HL-60/S4 (cell line): Measurements from ENCODE around the gene OR8U1.
"Not testable (repeated sequence)": the region's sequence is repeated elsewhere in the genome, so short reads cannot be mapped to it uniquely, and the experiment has no call there.

Source experiments
- in situ Hi-C: fragments of 300-500 bp; cut with MboI; formaldehyde crosslinking; loops from 2 replicates; pipeline ENCODE4 v1.14.3; 2022; ENCODE audit warnings: low sequenced_read_pairs

Gene OR8U1

DNA sequence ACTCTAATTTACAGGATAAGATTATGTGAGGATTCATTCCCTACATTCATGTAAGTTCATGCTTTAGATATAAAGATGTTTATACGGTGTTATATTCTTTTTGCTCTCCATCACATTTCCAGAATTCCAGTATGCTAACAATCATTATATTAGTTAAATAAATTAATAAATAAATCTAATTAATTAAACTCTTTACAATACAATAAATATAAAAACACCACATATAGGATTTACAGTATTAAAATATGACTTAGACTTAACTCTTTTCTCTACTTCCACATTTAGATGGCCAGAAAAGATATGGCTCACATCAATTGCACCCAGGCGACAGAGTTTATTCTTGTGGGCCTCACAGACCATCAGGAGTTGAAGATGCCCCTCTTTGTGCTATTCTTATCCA is at the start of gene OR8U1:
Gene OR8U1, plus strand, starts transcription at position 301 of the 400 bp plus-strand sequence. Its CDS starts 0 bp downstream, at position 301.
- in situ Hi-C loops: no loop called here

DNA sequence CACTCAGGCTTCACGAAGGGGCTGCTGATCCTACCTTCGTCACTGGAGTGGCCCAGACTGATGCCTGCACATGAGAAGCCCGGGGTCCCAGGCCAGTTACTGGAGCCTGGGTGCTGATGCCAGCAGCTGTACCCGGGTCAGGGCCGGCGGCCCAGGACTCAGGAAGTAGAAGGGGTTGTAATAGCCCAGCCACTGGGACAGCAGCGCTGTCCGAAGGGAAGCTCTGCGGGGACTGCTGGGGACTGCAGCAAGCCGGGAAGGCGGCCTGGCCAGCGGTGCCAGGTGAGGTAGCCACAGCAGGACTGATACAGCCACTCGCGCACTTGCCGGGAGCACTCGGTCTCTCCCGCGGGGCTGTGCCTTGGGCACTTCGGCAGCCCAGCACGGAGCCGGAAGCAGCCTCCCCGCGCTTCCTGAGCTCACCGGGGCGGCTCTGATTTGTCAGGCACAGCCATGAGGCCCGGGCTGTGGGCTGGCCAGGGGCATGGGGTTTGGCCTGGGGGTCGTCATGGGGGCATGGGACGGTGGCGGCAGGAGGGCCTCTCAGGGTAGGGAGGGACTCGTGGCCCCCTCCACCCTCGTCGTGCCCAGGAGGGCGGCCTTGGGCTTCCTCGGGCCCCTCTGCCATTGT is 43.4 kb upstream of the OR8U1 start:
- in situ Hi-C loops: no loop called here

DNA sequence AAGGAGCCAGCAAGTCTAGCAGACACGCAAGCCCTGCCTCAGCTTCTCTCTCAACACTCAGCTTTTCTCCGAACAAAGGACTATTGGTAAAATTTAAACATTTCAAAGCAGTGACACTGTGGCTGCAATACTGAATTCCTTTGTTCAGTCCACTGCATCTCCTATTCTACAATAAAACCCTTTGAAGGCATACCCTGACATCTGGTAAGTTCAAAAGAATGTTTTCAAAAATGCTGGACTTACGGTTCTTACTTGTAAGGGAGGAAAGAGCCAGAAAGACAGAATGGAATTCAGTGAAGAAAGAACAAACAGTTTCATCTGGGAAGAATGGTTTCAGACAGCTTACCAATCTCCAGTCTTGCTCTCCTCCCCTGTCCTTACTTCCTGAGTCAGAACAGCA is 42.3 kb upstream of the OR8U1 start:
- in situ Hi-C loops: no loop called here

DNA sequence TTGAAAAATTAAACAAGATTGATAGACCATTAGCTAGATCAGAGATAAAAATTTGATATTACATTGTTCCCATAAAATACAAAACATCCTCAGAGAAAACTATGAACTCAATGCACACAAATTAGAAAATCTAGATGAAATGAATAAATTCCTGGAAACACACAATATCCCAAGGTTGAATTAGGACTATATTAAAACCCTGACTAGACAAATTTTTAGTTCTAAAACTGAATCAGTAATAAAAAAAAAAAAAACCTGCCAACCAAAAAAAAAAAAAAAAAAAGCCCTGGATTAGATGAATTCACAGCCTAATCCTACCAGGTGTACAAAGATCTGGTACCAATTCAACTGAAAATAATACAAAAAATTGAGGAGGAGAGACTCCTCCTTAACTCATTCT is 35.1 kb upstream of the OR8U1 start:
- in situ Hi-C loops: no loop called here

DNA sequence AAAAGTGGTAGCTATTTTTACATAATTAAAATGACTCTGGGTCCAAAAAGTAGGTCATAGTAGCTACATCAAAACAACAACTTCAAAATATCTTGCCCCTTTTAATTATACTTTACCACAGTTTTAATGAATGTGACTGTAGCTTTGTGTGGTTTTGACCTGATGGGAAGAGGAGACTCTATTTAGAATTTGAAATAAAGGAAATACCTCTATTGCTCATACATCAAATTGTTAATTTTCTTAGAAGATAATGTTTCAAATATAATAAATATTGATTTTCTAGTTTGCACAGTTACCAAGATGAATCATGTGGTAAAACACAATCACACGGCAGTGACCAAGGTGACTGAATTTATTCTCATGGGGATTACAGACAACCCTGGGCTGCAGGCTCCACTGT is 29.7 kb upstream of the OR8U1 start, which contains the start of gene OR8K1:
Gene OR8K1, plus strand, starts transcription at position 301 of the 400 bp plus-strand sequence. Its CDS starts 0 bp downstream, at position 301.
- in situ Hi-C loops: no loop called here

DNA sequence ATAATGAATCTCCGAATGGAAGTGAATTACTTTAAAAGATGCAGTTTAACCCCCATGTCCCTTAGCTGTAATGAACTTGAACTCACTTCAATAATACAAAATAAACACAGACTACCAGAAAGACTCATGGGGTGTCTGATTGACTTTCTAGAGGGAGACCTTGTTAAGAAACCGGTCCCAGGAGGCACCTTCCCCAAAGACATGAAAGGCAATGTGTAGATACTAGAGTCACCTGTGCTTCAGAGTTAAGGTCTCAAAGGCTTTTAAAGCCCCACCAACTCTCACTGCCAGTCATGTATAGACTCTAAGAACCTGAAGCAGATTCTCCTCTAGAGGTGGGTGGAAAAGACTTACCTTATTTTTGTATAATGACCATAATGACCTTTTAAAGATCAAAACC is 21.4 kb upstream of the OR8U1 start, which contains the start of gene OR8J1:
Gene OR8J1, plus strand, starts transcription at position 301 of the 400 bp plus-strand sequence. CDS start 5,956 bp downstream, outside the sequence.
- in situ Hi-C loops: no loop called here

DNA sequence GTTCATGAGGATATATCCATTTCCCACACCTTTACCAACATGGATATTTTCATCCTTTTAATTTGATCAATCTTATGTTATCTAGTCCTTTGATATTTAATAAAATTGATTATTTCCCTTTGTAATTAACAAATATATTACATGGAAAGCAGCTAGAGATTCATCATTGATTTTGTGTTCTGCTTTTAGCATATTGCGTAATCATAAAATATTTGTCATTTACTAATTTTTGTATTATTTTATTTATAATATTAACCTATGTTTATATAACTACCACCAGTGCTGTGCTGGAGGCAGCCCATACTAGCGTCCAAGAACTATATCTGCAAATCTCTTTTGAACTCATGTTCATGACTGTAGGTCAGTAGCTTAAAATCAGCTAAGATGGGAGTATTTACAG is 4.7 kb downstream of the OR8U1 start:
- in situ Hi-C loops: no loop called here

DNA sequence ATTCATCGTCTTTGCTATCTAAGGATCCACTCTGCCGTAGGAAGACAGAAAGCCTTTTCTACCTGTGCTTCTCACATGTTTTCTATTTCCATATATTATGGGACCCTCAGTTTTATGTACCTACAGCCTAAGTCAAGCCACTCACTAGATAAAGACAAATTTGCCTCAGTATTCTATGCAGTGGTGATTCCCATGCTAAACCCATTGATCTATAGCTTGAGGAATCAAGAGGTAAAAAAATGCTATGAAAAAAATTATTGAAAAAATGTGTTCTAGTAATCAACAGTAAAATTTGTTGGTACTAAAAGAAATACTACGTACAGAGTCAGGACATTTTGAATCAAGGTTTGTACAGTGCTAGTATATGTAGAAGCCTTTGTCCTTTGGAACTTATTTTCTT is 19.0 kb downstream of the OR8U1 start:
- in situ Hi-C loops: no loop called here

DNA sequence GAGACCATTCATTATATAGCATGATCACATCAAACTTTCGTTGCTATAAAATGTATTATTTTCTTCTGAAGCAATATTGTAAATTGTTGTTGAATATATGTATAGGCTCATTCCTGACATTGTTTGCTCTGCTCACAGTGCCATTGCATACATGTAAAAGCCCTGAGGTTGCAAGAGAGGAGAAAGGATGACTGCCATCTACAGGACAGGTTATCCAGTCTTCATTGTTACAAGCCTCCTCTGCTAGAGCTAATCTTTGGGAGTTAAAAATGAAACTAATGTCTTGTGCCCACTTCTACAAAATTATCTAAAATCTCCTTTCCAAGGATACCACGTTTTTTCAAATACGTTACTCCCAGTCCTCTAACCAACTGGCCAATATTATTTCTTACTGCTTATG is 20.6 kb downstream of the OR8U1 start:
- in situ Hi-C loops: no loop called here

DNA sequence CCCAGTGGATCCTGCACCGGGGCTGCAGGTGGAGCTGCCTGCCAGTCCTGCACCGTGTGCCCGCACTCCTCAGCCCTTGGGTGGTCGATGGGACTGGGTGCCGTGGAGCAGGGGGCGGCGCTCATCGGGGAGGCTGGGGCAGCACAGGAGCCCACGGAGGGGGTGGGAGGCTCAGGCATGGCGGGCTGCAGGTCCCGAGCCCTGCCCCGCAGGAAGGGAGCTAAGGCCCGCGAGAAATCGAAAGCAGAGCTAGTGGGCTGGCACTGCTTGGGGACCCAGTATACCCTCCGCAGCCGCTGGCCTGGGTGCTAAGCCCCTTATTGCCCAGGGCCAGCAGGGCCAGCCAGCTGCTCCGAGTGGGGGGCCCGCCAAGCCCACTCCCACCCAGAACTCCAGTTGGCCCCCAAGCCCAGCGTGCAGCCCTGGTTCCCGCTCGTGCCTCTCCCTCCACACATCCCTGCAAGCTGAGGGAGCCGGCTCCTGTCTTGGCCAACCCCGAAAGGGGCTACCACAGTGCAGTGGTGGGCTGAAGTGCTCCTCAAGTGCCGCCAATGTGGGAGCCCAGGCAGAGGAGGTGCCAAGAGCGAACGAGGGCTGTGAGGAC is 26.5 kb downstream of the OR8U1 start:
- in situ Hi-C loops: not testable (repeated sequence)

DNA sequence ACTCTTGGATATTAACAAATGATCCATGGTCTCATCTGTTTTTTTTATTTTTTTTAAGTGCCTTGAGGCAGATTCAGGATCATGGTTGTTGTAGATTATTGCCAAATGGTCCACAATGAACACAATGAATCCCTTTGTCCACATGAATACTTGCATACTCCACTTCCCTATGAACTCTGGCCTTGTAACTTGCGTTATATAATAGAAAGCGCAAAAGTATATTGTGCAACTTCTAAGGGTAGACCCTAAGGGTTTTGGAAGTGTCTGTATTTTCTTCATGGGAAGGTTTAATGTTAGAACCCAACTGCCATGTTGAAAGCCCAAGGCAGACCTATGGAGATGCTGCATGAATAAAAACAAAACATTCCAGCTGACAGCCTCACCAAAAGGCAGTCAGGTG is 29.0 kb downstream of the OR8U1 start:
- in situ Hi-C loops: no loop called here

DNA sequence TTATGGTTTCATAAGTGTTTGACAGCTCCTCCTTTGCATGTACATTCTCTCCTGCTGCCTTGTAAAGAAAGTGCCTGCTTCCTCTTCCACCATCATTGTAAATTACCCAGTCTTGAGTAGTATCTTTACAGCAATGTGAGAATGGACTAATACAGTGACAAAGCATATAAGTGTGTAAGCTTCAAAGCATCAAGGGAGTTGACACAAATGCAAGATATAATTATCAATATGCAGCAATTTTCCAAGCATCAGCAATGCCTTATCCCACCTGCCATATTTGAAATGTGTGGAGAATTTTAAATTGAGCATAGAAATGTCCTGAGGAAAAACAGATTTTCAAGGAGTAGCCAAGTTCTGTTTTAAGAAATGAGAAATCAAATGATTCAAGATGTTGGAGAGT is 35.4 kb downstream of the OR8U1 start:
- in situ Hi-C loops: no loop called here

DNA sequence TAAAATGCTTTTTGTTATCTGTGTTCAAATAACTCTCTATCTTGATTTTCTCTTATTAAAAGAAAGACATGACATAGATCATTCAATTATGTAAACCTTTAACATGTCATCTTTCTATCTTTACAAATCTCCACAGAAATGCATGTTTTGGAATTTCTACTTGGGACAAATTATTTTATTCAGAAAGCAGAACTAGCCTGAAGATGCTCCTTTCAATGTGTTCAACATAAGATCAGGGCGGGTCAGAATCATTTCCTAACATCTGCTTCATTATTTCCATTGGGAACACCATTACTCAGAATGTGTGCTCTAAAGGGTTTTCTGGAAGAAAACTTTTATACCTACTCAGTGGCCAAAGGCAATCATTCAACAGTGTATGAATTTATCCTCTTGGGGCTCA is 37.0 kb downstream of the OR8U1 start, which contains the start of gene OR5AL1:
Gene OR5AL1, plus strand, starts transcription at position 301 of the 400 bp plus-strand sequence.
- in situ Hi-C loops: no loop called here
